Upper lobe of right lung (tissue), 1 donor: ENCODE measurements around the gene COMMD6. TPM values are rescaled to one million over a fixed set of nuclear protein-coding genes. Genes with fewer than 3 reads are reported as not detected.
A peak's percentile ranks its signal among the peaks of the same experiment; 100 is the strongest.

Experiments used
- ATAC-seq: fragments of 200-7000 bp; cut with Tn5 transposase; one replicate; pipeline ENCODE4 v1.9.1; 2020; ENCODE audit warnings: mild to moderate bottlenecking, moderate library complexity
- DNase-seq: peaks from one replicate; pipeline ENCODE4 v3.0.0-alpha.2; 2020
- H3K27ac ChIP-seq: fragments of 200-600 bp; one replicate; pipeline ENCODE4 v1.8.0; 2022
- H3K27me3 ChIP-seq: fragments of 200-600 bp; one replicate; pipeline ENCODE4 v1.8.0; 2022; ENCODE audit warnings: mild to moderate bottlenecking
- H3K36me3 ChIP-seq: fragments of 200-600 bp; one replicate; pipeline ENCODE4 v1.8.0; 2022
- H3K4me1 ChIP-seq: fragments of 200-600 bp; one replicate; pipeline ENCODE4 v1.8.0; 2022
- H3K4me3 ChIP-seq: fragments of 200-600 bp; one replicate; pipeline ENCODE4 v1.8.0; 2022; ENCODE audit warnings: mild to moderate bottlenecking
- H3K9me3 ChIP-seq: fragments of 200-600 bp; one replicate; pipeline ENCODE4 v1.8.0; 2022
- intact Hi-C: fragments of 100-400 bp; cut with DNase I; formaldehyde crosslinking; loops from one replicate; pipeline ENCODE4 v1.11.0; 2022
- total RNA-seq: library from RNA; stranded (reverse); fragmentation: NEBNext Ultra II Directional; extraction: Animal tissue kit (Norgen Biotek cat#: 25700); gene quantifications from one replicate; pipeline ENCODE4 v1.2.1, GENCODE V29; 2021
- TF ChIP-seq, protein P1 (sequence below): fragments of 200-600 bp; IDR thresholded peaks from one replicate; pipeline ENCODE4 v1.8.0; 2022; ENCODE audit warnings: antibody characterized with exemption
- donor health status: DM: no; HTN: yes; CAD: no; lungs with severe emphysema.

The COMMD6 gene
- total RNA-seq, 1 donor from 2014 or later, result 142 TPM

- no peaks in the 10 kb centered on the region for H3K27me3 ChIP-seq
- H3K9me3 ChIP-seq, result no peaks in the 10 kb centered on the region
- intact Hi-C loops, result no loop called here
- ATAC-seq (peak; percentile 46), DNase-seq (no peak)
- TF ChIP-seq, protein P1, sequence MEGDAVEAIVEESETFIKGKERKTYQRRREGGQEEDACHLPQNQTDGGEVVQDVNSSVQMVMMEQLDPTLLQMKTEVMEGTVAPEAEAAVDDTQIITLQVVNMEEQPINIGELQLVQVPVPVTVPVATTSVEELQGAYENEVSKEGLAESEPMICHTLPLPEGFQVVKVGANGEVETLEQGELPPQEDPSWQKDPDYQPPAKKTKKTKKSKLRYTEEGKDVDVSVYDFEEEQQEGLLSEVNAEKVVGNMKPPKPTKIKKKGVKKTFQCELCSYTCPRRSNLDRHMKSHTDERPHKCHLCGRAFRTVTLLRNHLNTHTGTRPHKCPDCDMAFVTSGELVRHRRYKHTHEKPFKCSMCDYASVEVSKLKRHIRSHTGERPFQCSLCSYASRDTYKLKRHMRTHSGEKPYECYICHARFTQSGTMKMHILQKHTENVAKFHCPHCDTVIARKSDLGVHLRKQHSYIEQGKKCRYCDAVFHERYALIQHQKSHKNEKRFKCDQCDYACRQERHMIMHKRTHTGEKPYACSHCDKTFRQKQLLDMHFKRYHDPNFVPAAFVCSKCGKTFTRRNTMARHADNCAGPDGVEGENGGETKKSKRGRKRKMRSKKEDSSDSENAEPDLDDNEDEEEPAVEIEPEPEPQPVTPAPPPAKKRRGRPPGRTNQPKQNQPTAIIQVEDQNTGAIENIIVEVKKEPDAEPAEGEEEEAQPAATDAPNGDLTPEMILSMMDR, result no peak
- H3K36me3 ChIP-seq, result no peaks in the 10 kb centered on the region
- H3K4me1 ChIP-seq, result no peaks in the 10 kb centered on the region
- H3K27ac ChIP-seq, result no peak overlapping the region
- H3K4me3 ChIP-seq, result no peak overlapping the region
Measured at GRCh38 chr13:75507027-75508001, 30.3 kb downstream of the COMMD6 start.

GRCh38 chr13:75506018-75506417 is 31.6 kb downstream of the COMMD6 start:
- intact Hi-C loops, result no loop called here
- H3K9me3 ChIP-seq, result no peaks in the 10 kb centered on the region

GRCh38 chr13:75505327-75505726 is 32.3 kb downstream of the COMMD6 start:
- Histone ChIP-seq H3K36me3 (no peaks in the 10 kb centered on the region), H3K9me3 (no peaks in the 10 kb centered on the region), H3K27me3 (no peaks in the 10 kb centered on the region), H3K27ac (no peak overlapping the region), H3K4me1 (no peaks in the 10 kb centered on the region), H3K4me3 (no peak overlapping the region)
- peak; percentile 71 for ATAC-seq
- intact Hi-C loops, result no loop called here
- TF ChIP-seq, protein P1, result no peak
- no peak for DNase-seq

More at GRCh38 chr13:75506018-75506417, 31.6 kb downstream of the COMMD6 start:
- Histone ChIP-seq H3K4me3 (no peak overlapping the region), H3K36me3 (no peaks in the 10 kb centered on the region), H3K27me3 (no peaks in the 10 kb centered on the region), H3K4me1 (no peaks in the 10 kb centered on the region), H3K27ac (no peak overlapping the region)
- DNase-seq (no peak), ATAC-seq (no peak)
- TF ChIP-seq, protein P1, result no peak

DNA sequence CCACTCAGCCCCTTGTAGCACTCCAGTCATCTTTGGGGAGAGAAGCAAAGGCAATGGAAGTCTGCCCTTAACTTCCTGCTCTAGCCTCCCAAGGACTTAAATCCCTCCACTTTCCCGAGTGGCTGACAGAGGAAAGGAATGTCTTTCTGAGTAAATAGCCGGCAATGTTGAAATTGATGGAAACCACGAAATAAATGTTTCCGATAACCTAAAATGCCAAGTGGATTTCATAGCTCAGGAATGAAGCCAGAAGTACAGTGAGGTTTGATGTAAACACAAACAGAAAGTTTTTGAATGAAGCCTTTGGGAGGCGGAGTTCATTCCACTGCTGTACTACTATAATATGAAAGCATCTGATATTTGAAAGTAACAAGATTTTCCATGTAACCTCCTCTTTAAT is 41.7 kb downstream of the COMMD6 start:
- Histone ChIP-seq H3K36me3 (no peaks in the 10 kb centered on the region), H3K4me3 (no peak overlapping the region), H3K9me3 (no peaks in the 10 kb centered on the region), H3K27me3 (no peaks in the 10 kb centered on the region), H3K27ac (no peak overlapping the region), H3K4me1 (no peaks in the 10 kb centered on the region)
- DNase-seq (no peak), ATAC-seq (no peak)
- intact Hi-C loops, result no loop called here
- TF ChIP-seq, protein P1, result no peak

- Histone ChIP-seq H3K36me3 (no peaks in the 10 kb centered on the region), H3K9me3 (no peaks in the 10 kb centered on the region), H3K27ac (no peak overlapping the region), H3K4me3 (no peak overlapping the region), H3K27me3 (no peaks in the 10 kb centered on the region), H3K4me1 (no peaks in the 10 kb centered on the region)
- ATAC-seq, result no peak
- intact Hi-C loops, result no loop called here
- TF ChIP-seq, protein P1, result no peak
- DNase-seq, result no peak
Measured at GRCh38 chr13:75494491-75494890, 43.1 kb downstream of the COMMD6 start.
